Hepatocyte (in vitro differentiated cells): ENCODE data around the gene CNP.

ENCODE experiments used
- CTCF ChIP-seq: fragments of 200-600 bp; sonication (generic); IDR thresholded peaks from 2 replicates; pipeline ENCODE4 v1.5.1; 2016; ENCODE audit warnings: antibody characterized with exemption, mild to moderate bottlenecking; ENCODE audit not compliant: poor library complexity
- EZH2 ChIP-seq: fragments of 200-600 bp; sonication (generic); IDR thresholded peaks from 2 replicates; pipeline ENCODE4 v1.6.1; 2016; ENCODE audit warnings: antibody characterized with exemption, mild to moderate bottlenecking, borderline replicate concordance

GRCh38 chr17:41987642-41988041, 21.0 kb downstream of the CNP start:
- no peak for TF ChIP-seq CTCF
- no peak for TF ChIP-seq EZH2
